CD4-positive, alpha-beta T cell (primary cell): Measurements from ENCODE around the gene PITPNC1. TPM values are rescaled to one million over a fixed set of nuclear protein-coding genes. Genes with fewer than 3 reads are reported as not detected.
"Not testable (repeated sequence)": the region's sequence is repeated elsewhere in the genome, so short reads cannot be mapped to it uniquely, and the experiment has no call there.

Experiments
- ATAC-seq: fragments of 200-7000 bp; cut with Tn5 transposase; one replicate; pipeline ENCODE4 v1.10.0; 2022; ENCODE audit warnings: mild to moderate bottlenecking; ENCODE audit not compliant: poor library complexity
- CTCF ChIA-PET: fragments of 350-600 bp; sonication (Branson Sonifier 250); formaldehyde crosslinking; loops from one replicate; lab custom pipeline; 2021; ENCODE audit warnings: antibody characterized with exemption, inconsistent platforms; lab: Charles Lee
- POLR2A ChIA-PET: fragments of 350-600 bp; sonication (Branson Sonifier 250); formaldehyde crosslinking; loops from one replicate; lab custom pipeline; 2021; ENCODE audit warnings: antibody characterized with exemption, inconsistent platforms; lab: Charles Lee
- DNase-seq, 14 experiments: peaks; one replicate each; pipeline ENCODE4 v3.0.0-alpha.2; 2013 to 2020; ENCODE audit warnings: mixed read lengths in 2 of 14
- H3K27ac ChIP-seq, 2 donors: one replicate each; pipeline versions ENCODE4 v1.5.1 to v1.7.0; 2013; ENCODE audit warnings: low read length in 2 of 2, low read depth in 1 of 2, mild to moderate bottlenecking in 1 of 2
- H3K27me3 ChIP-seq, 2 experiments: 1 replicate in 1 of 2; 2 replicates in 1 of 2; pipeline versions ENCODE4 v1.6.1 to v1.7.0; 2013; ENCODE audit warnings: low read length in 2 of 2, control low read depth in 1 of 2, mild to moderate bottlenecking in 1 of 2, moderate library complexity in 1 of 2; ENCODE audit not compliant: insufficient read depth in 2 of 2, control insufficient read depth in 1 of 2
- H3K36me3 ChIP-seq: one replicate; pipeline ENCODE4 v1.6.1; 2013; ENCODE audit warnings: low read length, control low read depth; ENCODE audit not compliant: insufficient read depth
- H3K4me1 ChIP-seq: one replicate; pipeline ENCODE4 v1.6.1; 2013; ENCODE audit warnings: low read length, control low read depth; ENCODE audit not compliant: insufficient read depth
- H3K4me3 ChIP-seq: one replicate; pipeline ENCODE4 v1.5.1; 2013; ENCODE audit warnings: mild to moderate bottlenecking, low read length, moderate library complexity
- H3K9me3 ChIP-seq, 2 experiments: 1 replicate in 1 of 2; 2 replicates in 1 of 2; pipeline versions ENCODE4 v1.6.1 to v1.7.0; 2013; ENCODE audit warnings: low read length in 2 of 2, mild to moderate bottlenecking in 2 of 2, control low read depth in 1 of 2, moderate library complexity in 1 of 2; ENCODE audit not compliant: control insufficient read depth in 1 of 2, insufficient read depth in 1 of 2
- H3K27ac Mint-ChIP-seq: one replicate; pipeline ENCODE4 v1.8.0; 2020; ENCODE audit warnings: mixed read lengths
- H3K27me3 Mint-ChIP-seq: one replicate; pipeline ENCODE4 v1.8.0; 2021; ENCODE audit warnings: mixed read lengths
- H3K36me3 Mint-ChIP-seq: one replicate; pipeline ENCODE4 v1.8.0; 2021; ENCODE audit warnings: low read depth, mixed read lengths
- H3K4me1 Mint-ChIP-seq: one replicate; pipeline ENCODE4 v1.8.0; 2021; ENCODE audit warnings: low read depth, mixed read lengths
- H3K4me3 Mint-ChIP-seq: one replicate; pipeline ENCODE4 v1.8.0; 2020; ENCODE audit warnings: mild to moderate bottlenecking, mixed read lengths
- H3K9me3 Mint-ChIP-seq: one replicate; pipeline ENCODE4 v1.8.0; 2020; ENCODE audit warnings: mixed read lengths
- CTCF ChIP-seq: fragments of 200-600 bp; IDR thresholded peaks from one replicate; pipeline ENCODE4 v1.8.0; 2022; ENCODE audit warnings: antibody characterized with exemption, mild to moderate bottlenecking
- intact Hi-C, 2 experiments: fragments of 100-400 bp; cut with DNase I in 1 of 2; cut with micrococcal nuclease in 1 of 2; formaldehyde crosslinking; loops; one replicate each; pipeline versions ENCODE4 v1.15.1 to v1.9.0; 2023 to 2025; cut with DNase I, micrococcal nuclease
- total RNA-seq, 174 experiments: library from RNA in 2 of 174; stranded (reverse) in 2 of 174; gene quantifications; one replicate each; pipeline ENCODE4 v1.2.3 and lab custom pipeline; 2021 to 2026

PITPNC1 gene
- total RNA-seq, 2 experiments from 2014 or later = 80.2 to 83.4 TPM

GRCh38 chr17:67725807-67726206 lies 348.7 kb downstream of the PITPNC1 start:
- H3K27me3 Mint-ChIP-seq = no peaks in the 10 kb centered on the region
- H3K9me3 ChIP-seq = no peaks in the 10 kb centered on the region
- peaks cover 36% of the 10 kb centered on the region for H3K4me1 Mint-ChIP-seq
- peaks cover 16% of the 10 kb centered on the region for H3K4me1 ChIP-seq
- peak overlapping the region; percentile 46 for H3K4me3 Mint-ChIP-seq
- H3K4me3 ChIP-seq = no peak overlapping the region
- peaks cover 82% of the 10 kb centered on the region for H3K36me3 ChIP-seq
- peak overlapping the region; percentile 31 to 51 for H3K27ac ChIP-seq
- peak in 1 of 14 experiments; percentile 6 for DNase-seq
- no peak for TF ChIP-seq CTCF
- intact Hi-C loops = no loop called here
- ATAC-seq = peak; percentile 62
- POLR2A ChIA-PET = interaction anchor here (1.0 to 1.3 kb wide), 2 partner anchors 8 to 11 kb away, joined by 3 to 5 read pairs; no protein-coding TSS in a partner anchor
- no peaks in the 10 kb centered on the region for H3K9me3 Mint-ChIP-seq
- peak overlapping the region; percentile 80 for H3K27ac Mint-ChIP-seq
- CTCF ChIA-PET = no interaction called here
- H3K36me3 Mint-ChIP-seq = peaks cover 86% of the 10 kb centered on the region
- H3K27me3 ChIP-seq = no peaks in the 10 kb centered on the region

- ATAC-seq, H3K9me3 Mint-ChIP-seq, DNase-seq, intact Hi-C loops, H3K27me3 Mint-ChIP-seq, H3K9me3 ChIP-seq, H3K4me3 Mint-ChIP-seq, H3K27ac ChIP-seq, H3K4me3 ChIP-seq, CTCF ChIA-PET, H3K27me3 ChIP-seq: not testable (repeated sequence)
- Histone ChIP-seq H3K4me1 (peaks cover 16% of the 10 kb centered on the region), H3K36me3 (peaks cover 79% of the 10 kb centered on the region)
- H3K4me1 Mint-ChIP-seq = peaks cover 37% of the 10 kb centered on the region
- peaks cover 83% of the 10 kb centered on the region for H3K36me3 Mint-ChIP-seq
- H3K27ac Mint-ChIP-seq = peak overlapping the region; percentile 80
- POLR2A ChIA-PET = interaction anchor here (0.6 kb wide), 1 partner anchor 410 kb away, joined by 4 read pairs; no protein-coding TSS in a partner anchor
Measured at GRCh38 chr17:67727152-67728039, 350.3 kb downstream of the PITPNC1 start.

- Mint-ChIP-seq H3K36me3 (peaks cover 88% of the 10 kb centered on the region), H3K4me1 (peaks cover 51% of the 10 kb centered on the region), H3K4me3 (no peak overlapping the region), H3K27me3 (no peaks in the 10 kb centered on the region), H3K27ac (no peak overlapping the region), H3K9me3 (no peaks in the 10 kb centered on the region)
- peaks cover 16% of the 10 kb centered on the region for H3K4me1 ChIP-seq
- TF ChIP-seq CTCF = no peak
- intact Hi-C loops = loop anchor here in 1 of 2 experiments (10.0 kb wide), 1 partner anchor 185 kb away; no protein-coding TSS in a partner anchor
- peaks cover 81% of the 10 kb centered on the region for H3K36me3 ChIP-seq
- no peak for ATAC-seq
- no peak for DNase-seq
- no peaks in the 10 kb centered on the region for H3K9me3 ChIP-seq
- POLR2A ChIA-PET = no interaction called here
- H3K27me3 ChIP-seq = no peaks in the 10 kb centered on the region
- CTCF ChIA-PET = no interaction called here
- H3K27ac ChIP-seq = no peak overlapping the region
- H3K4me3 ChIP-seq = no peak overlapping the region
Measured at GRCh38 chr17:67729903-67730302, 352.8 kb downstream of the PITPNC1 start.
